ENCODE measurements around the gene POLR1G.

The POLR1G gene

GRCh38 chr19:45442778-45443461 lies 36.5 kb downstream of the POLR1G start:
- peak; percentile 37 for DNase-seq (ENCODE audit: low read depth)
- TF ChIP-seq CTCF (conservative IDR thresholded peaks at IDR 0.05; ENCODE audit: low read length) = no peak
- peak overlapping the region; percentile 64 for H3K4me3 ChIP-seq (ENCODE audit: low read length)

GRCh38 chr19:45443462-45444317 lies 37.2 kb downstream of the POLR1G start:
- TF ChIP-seq CTCF (conservative IDR thresholded peaks at IDR 0.05; ENCODE audit: low read length) = no peak
- H3K4me3 ChIP-seq (ENCODE audit: low read length) = peak overlapping the region; percentile 64
- peak; percentile 90 for DNase-seq (ENCODE audit: low read depth)

GRCh38 chr19:45444318-45445041 lies 38.0 kb downstream of the POLR1G start:
- DNase-seq (ENCODE audit: low read depth) = peak; percentile 85
- TF ChIP-seq CTCF (conservative IDR thresholded peaks at IDR 0.05; ENCODE audit: low read length) = no peak
- H3K4me3 ChIP-seq (ENCODE audit: low read length) = peak overlapping the region; percentile 26

- no peak for DNase-seq (ENCODE audit: low read depth)
- no peak overlapping the region for H3K4me3 ChIP-seq (ENCODE audit: low read length)
- no peak for TF ChIP-seq CTCF (conservative IDR thresholded peaks at IDR 0.05; ENCODE audit: low read length)
Measured at GRCh38 chr19:45445139-45445538, 38.7 kb downstream of the POLR1G start.

GRCh38 chr19:45446295-45446694 lies 39.9 kb downstream of the POLR1G start:
- H3K4me3 ChIP-seq (ENCODE audit: low read length) = no peak overlapping the region
- TF ChIP-seq CTCF (conservative IDR thresholded peaks at IDR 0.05; ENCODE audit: low read length) = peak; percentile 51
- DNase-seq (ENCODE audit: low read depth) = peak; percentile 48

- H3K4me3 ChIP-seq (ENCODE audit: low read length) = no peak overlapping the region
- no peak for TF ChIP-seq CTCF (conservative IDR thresholded peaks at IDR 0.05; ENCODE audit: low read length)
- peak; percentile 86 for DNase-seq (ENCODE audit: low read depth)
Measured at GRCh38 chr19:45446944-45447343, 40.5 kb downstream of the POLR1G start.

All from AG10803 (cell line).